ENCODE measurements around the gene TPD52L1. TPM values are rescaled to one million over a fixed set of nuclear protein-coding genes. Genes with fewer than 3 reads are reported as not detected.

The TPD52L1 gene
- total and polyA plus RNA-seq, 10 of the 15 experiments (the other 5 are each of a cell fraction or from before 2014, with no cell fraction given), result 0.03 to 2.6 (median 0.16) TPM; not detected in 3

DNA sequence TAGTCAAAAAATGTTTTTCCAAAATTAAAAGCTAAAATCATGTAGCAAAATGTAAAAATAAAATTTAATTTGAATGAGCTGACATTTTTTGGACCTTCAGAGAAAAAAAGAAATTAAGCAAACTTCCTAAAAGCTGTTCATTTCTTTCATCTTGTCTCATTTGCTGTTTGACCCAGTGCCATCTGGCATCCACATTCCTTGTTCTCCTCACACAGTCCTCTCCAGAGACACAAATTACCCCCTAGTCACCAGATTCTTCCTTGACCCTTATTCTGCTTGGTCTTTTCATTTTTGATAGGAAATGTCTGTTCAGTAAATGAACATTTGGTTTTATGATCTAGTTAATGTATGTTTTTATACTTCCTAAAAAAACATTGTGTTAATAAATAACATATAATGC is 93.0 kb downstream of the TPD52L1 start:
- no peak overlapping the region for H3K27ac ChIP-seq (ENCODE audit: control insufficient read depth, insufficient read depth)
- no peak overlapping the region for H3K4me2 ChIP-seq (ENCODE audit: control insufficient read depth, insufficient read depth)
- intact Hi-C loops (cut with micrococcal nuclease; ENCODE audit: unreplicated experiment), result no loop called here
- peaks cover 2% of the 10 kb centered on the region; the same call in 1 of the 3 replicates for H3K9me3 ChIP-seq (replicated peaks; ENCODE audit: control insufficient read depth, insufficient read depth, low read length)
- no peak overlapping the region for H2AFZ ChIP-seq (ENCODE audit: control insufficient read depth, low read depth, low read length)
- in situ Hi-C loops (cut with MboI), result no loop called here
- no peak for DNase-seq (ENCODE audit: low read depth, low spot score)
- no peaks in the 10 kb centered on the region for H3K36me3 ChIP-seq (ENCODE audit: control insufficient read depth in 2 of 2, insufficient read depth in 2 of 2, low read length in 1 of 2)
- H3K4me1 ChIP-seq (ENCODE audit: control insufficient read depth, insufficient read depth, low read length), result no peaks in the 10 kb centered on the region
- H3K27me3 ChIP-seq (replicated peaks in 1 of 2; ENCODE audit: control insufficient read depth in 2 of 2, insufficient read depth in 2 of 2, low read length in 1 of 2), result no peaks in the 10 kb centered on the region
- no peak overlapping the region for H3K4me3 ChIP-seq
- POLR2A ChIA-PET, result no interaction called here
- H3K79me2 ChIP-seq (ENCODE audit: control insufficient read depth, insufficient read depth, low read length), result no peaks in the 10 kb centered on the region
- RAD21 ChIA-PET (ENCODE audit: unreplicated experiment), result no interaction called here
- TF ChIP-seq ETV6 (conservative IDR thresholded peaks at IDR 0.05 in 1 of 2, IDR thresholded peaks at IDR 0.05 in 1 of 2; ENCODE audit: borderline replicate concordance in 1 of 2, low read depth in 1 of 2) (no peak), TCF12 (IDR thresholded peaks at IDR 0.05; ENCODE audit: low read depth, low read length) (no peak), IKZF2 (IDR thresholded peaks at IDR 0.05) (no peak), ZNF207 (IDR thresholded peaks at IDR 0.05; ENCODE audit: borderline replicate concordance) (no peak), POLR2AphosphoS2 (IDR thresholded peaks at IDR 0.05; ENCODE audit: low read depth, low read length) (no peak), SPI1 (IDR thresholded peaks at IDR 0.05; ENCODE audit: borderline replicate concordance, insufficient read depth, low read depth, low read length) (no peak)
- H3K9ac ChIP-seq (ENCODE audit: control insufficient read depth, insufficient read depth, low read length), result no peak overlapping the region
- BruUV-seq (replicated peaks), result no TSS peak
- CTCF ChIA-PET, result no interaction called here
- SMC1A ChIA-PET (ENCODE audit: uncharacterized antibody, unreplicated experiment), result interaction anchor here (0.8 kb wide), 1 partner anchor 14 kb away, joined by 4 read pairs; no protein-coding TSS in a partner anchor
- no peak for FAIRE-seq
- no peaks in the 10 kb centered on the region for H4K20me1 ChIP-seq (ENCODE audit: control insufficient read depth, insufficient read depth)
- no peak for ATAC-seq

DNA sequence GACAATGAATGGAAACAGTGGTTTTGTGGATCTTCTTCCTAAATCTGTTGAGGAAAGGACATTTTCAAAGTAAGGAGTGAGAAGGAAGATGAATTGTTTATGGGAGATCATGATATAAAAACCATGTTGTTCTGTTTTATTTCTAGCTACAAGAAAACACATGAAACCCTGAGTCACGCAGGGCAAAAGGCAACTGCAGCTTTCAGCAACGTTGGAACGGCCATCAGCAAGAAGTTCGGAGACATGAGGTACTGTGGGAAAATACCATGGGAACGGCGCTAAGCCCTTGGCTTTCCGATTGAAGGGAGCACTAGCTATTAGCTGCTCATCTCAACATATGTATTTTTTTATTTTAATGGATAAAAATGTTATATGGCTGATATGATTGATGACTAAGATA is 94.6 kb downstream of the TPD52L1 start:
- ATAC-seq, result no peak
- ChIA-PET POLR2A (no interaction called here), SMC1A (ENCODE audit: uncharacterized antibody, unreplicated experiment) (interaction anchor here (0.7 kb wide), 1 partner anchor 629 kb away, joined by 3 read pairs; no protein-coding TSS in a partner anchor), RAD21 (ENCODE audit: unreplicated experiment) (no interaction called here), CTCF (no interaction called here)
- Histone ChIP-seq H3K9me3 (replicated peaks; ENCODE audit: control insufficient read depth, insufficient read depth, low read length) (no peaks in the 10 kb centered on the region), H3K9ac (ENCODE audit: control insufficient read depth, insufficient read depth, low read length) (no peak overlapping the region), H3K27me3 (replicated peaks in 1 of 2; ENCODE audit: control insufficient read depth in 2 of 2, insufficient read depth in 2 of 2, low read length in 1 of 2) (no peaks in the 10 kb centered on the region), H3K4me2 (ENCODE audit: control insufficient read depth, insufficient read depth) (no peak overlapping the region), H2AFZ (ENCODE audit: control insufficient read depth, low read depth, low read length) (no peak overlapping the region), H3K36me3 (ENCODE audit: control insufficient read depth in 2 of 2, insufficient read depth in 2 of 2, low read length in 1 of 2) (no peaks in the 10 kb centered on the region), H3K4me3 (no peak overlapping the region), H3K79me2 (ENCODE audit: control insufficient read depth, insufficient read depth, low read length) (no peaks in the 10 kb centered on the region), H3K4me1 (ENCODE audit: control insufficient read depth, insufficient read depth, low read length) (no peaks in the 10 kb centered on the region), H4K20me1 (ENCODE audit: control insufficient read depth, insufficient read depth) (no peaks in the 10 kb centered on the region), H3K27ac (ENCODE audit: control insufficient read depth, insufficient read depth) (no peak overlapping the region)
- FAIRE-seq, result no peak
- no peak for DNase-seq (ENCODE audit: low read depth, low spot score)
- in situ Hi-C loops (cut with MboI), result no loop called here
- WGBS (ENCODE audit: insufficient coverage, insufficient replicate concordance, low lambda C conversion rate, missing lambda C conversion rate), result 53% methylated on average over 7 of the region's 7 CpGs
- TF ChIP-seq SREBF2 (IDR thresholded peaks at IDR 0.05; ENCODE audit: low read length), result no peak
- TF ChIP-seq NR2C1 (IDR thresholded peaks at IDR 0.05), result no peak
- TF ChIP-seq GABPA (IDR thresholded peaks at IDR 0.05; ENCODE audit: low read depth), result no peak
- TF ChIP-seq HCFC1 (IDR thresholded peaks at IDR 0.05; ENCODE audit: low read length), result no peak
- BruUV-seq (replicated peaks), result no TSS peak
- intact Hi-C loops (cut with micrococcal nuclease; ENCODE audit: unreplicated experiment), result no loop called here

Data from GM12878 (cell line).